Loucy (cell line): ENCODE measurements around the gene TRIM49B.
"Not testable (repeated sequence)": the region's sequence is repeated elsewhere in the genome, so short reads cannot be mapped to it uniquely, and the experiment has no call there.

Experiments
- H2AFZ ChIP-seq: fragments of 200-600 bp; sonication (generic); 2 replicates; pipeline ENCODE4 v1.6.0; 2016; ENCODE audit warnings: antibody characterized with exemption, mild to moderate bottlenecking, low read length, moderate library complexity
- H3F3A ChIP-seq: fragments of 200-600 bp; 2 replicates; pipeline ENCODE4 v1.6.0; 2016; ENCODE audit warnings: antibody characterized with exemption, low read depth, mild to moderate bottlenecking
- H3K27me3 ChIP-seq: fragments of 200-600 bp; sonication (generic); 2 replicates; pipeline ENCODE4 v1.6.1; 2014; ENCODE audit warnings: low read length, mild to moderate bottlenecking; ENCODE audit not compliant: insufficient read depth, poor library complexity, severe bottlenecking
- H3K36me3 ChIP-seq: fragments of 200-600 bp; sonication (generic); 2 replicates; pipeline ENCODE4 v1.6.1; 2016; ENCODE audit warnings: low read length; ENCODE audit not compliant: insufficient read depth
- H3K4me1 ChIP-seq: fragments of 200-600 bp; sonication (generic); 2 replicates; pipeline ENCODE4 v1.5.1; 2014; ENCODE audit warnings: low read length, mild to moderate bottlenecking; ENCODE audit not compliant: insufficient read depth, poor library complexity, severe bottlenecking
- H3K4me2 ChIP-seq: fragments of 200-600 bp; sonication (generic); 2 replicates; pipeline ENCODE4 v1.6.0; 2014; ENCODE audit warnings: antibody characterized with exemption, low read length, low read depth, mild to moderate bottlenecking; ENCODE audit not compliant: poor library complexity, severe bottlenecking
- H3K4me3 ChIP-seq: fragments of 200-600 bp; sonication (generic); 2 replicates; pipeline ENCODE4 v1.5.1; 2014; ENCODE audit warnings: low read length, mild to moderate bottlenecking, mixed read lengths; ENCODE audit not compliant: poor library complexity, severe bottlenecking
- H3K79me2 ChIP-seq: fragments of 200-600 bp; sonication (generic); 2 replicates; pipeline ENCODE4 v1.6.1; 2014; ENCODE audit warnings: low read length; ENCODE audit not compliant: insufficient read depth
- H3K9ac ChIP-seq: fragments of 200-600 bp; sonication (generic); 2 replicates; pipeline ENCODE4 v1.6.0; 2014; ENCODE audit warnings: mild to moderate bottlenecking, low read depth, low read length, moderate library complexity; ENCODE audit not compliant: poor library complexity, severe bottlenecking
- H3K9me2 ChIP-seq: fragments of 200-600 bp; sonication (generic); replicated peaks from 2 replicates; pipeline ENCODE4 v1.6.1; 2016; ENCODE audit warnings: low read depth, low read length, mixed read lengths
- H3K9me3 ChIP-seq: fragments of 200-600 bp; sonication (generic); 2 replicates; pipeline ENCODE4 v1.6.1; 2014; ENCODE audit warnings: mild to moderate bottlenecking, antibody characterized with exemption, low read length, low read depth; ENCODE audit not compliant: insufficient read depth
- H4K20me1 ChIP-seq: fragments of 200-600 bp; sonication (generic); 2 replicates; pipeline ENCODE4 v1.6.0; 2014; ENCODE audit warnings: antibody characterized with exemption, low read length, mild to moderate bottlenecking; ENCODE audit not compliant: insufficient read depth, poor library complexity, severe bottlenecking

Gene TRIM49B, protein sequence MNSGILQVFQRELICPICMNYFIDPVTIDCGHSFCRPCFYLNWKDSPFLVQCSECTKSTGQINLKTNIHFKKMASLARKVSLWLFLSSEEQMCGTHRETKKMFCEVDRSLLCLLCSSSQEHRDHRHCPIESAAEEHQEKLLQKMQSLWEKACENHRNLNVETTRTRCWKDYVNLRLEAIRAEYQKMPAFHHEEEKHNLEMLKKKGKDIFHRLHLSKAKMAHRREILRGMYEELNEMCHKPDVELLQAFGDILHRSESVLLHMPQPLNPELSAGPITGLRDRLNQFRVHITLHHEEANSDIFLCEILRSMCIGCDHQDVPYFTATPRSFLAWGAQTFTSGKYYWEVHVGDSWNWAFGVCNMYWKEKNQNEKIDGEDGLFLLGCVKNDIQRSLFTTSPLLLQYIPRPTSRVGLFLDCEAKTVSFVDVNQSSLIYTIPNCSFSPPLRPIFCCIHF

DNA sequence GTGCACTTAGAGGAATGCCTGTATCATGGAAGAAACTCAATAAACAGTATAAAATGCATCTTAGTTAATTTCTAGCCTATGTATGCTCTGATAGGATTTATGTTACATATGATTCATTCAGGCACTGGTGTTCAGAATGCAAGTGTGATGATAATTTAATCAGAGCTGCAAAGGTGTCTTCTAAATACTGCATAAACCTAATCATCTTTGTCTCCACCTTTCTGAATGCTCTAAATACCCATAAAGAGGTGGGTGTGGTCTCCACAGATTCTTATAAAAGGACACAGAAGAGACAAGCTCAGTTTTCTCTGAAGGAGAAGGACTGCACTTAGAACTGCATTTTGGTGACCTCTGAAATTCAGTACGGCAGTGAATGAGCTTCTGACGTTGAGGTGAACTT is at the start of gene TRIM49B:
Gene TRIM49B, plus strand, starts transcription at position 301 of the 400 bp plus-strand sequence. CDS start 2,777 bp downstream, outside the sequence.
- H3K27me3 ChIP-seq, H3K4me3 ChIP-seq, H3K79me2 ChIP-seq, H3K4me1 ChIP-seq, H3K9me2 ChIP-seq, H3K9me3 ChIP-seq, H3K4me2 ChIP-seq, H3K9ac ChIP-seq, H4K20me1 ChIP-seq, H3K36me3 ChIP-seq, H3F3A ChIP-seq, H2AFZ ChIP-seq: not testable (repeated sequence)

DNA sequence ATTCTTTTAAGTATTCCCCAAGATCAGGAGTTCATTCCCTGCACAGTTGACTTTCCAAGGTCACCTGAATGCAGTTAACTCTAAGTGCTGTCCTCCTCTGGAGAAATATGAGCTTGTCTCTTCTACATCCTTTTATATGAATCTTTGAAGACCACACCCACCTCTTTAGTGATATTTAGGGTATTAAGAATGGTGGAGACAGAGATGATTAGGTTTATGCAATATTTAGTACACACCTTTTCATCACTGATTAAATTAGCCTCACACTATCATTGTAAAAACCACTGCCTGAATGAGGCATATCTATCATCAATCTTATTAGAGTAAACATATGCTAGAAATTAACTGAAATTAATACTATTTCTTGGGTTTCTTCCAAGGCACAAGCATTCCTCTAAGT is 44.8 kb upstream of the TRIM49B start, which contains the start of gene TRIM51G:
Gene TRIM51G, minus strand, starts transcription at position 101 of the 400 bp plus-strand sequence. CDS start 2,190 bp downstream, outside the sequence.
- not testable (repeated sequence) for H3K36me3 ChIP-seq, H3K4me3 ChIP-seq, H3K9ac ChIP-seq, H2AFZ ChIP-seq, H3F3A ChIP-seq, H3K4me1 ChIP-seq, H3K27me3 ChIP-seq, H3K79me2 ChIP-seq, H3K9me2 ChIP-seq, H3K9me3 ChIP-seq, H4K20me1 ChIP-seq, H3K4me2 ChIP-seq

- not testable (repeated sequence) for H3F3A ChIP-seq, H3K79me2 ChIP-seq, H2AFZ ChIP-seq, H3K4me2 ChIP-seq, H3K36me3 ChIP-seq, H3K4me1 ChIP-seq, H4K20me1 ChIP-seq, H3K9me3 ChIP-seq, H3K9ac ChIP-seq, H3K9me2 ChIP-seq, H3K27me3 ChIP-seq, H3K4me3 ChIP-seq
Observed at GRCh38 chr11:49048229-49048628, 19.6 kb downstream of the TRIM49B start.

- H3K4me1 ChIP-seq, H3K9ac ChIP-seq: not testable (repeated sequence)
Observed at GRCh38 chr11:49049821-49050220, 21.2 kb downstream of the TRIM49B start.

GRCh38 chr11:49059012-49059411 is 30.4 kb downstream of the TRIM49B start, which contains the start of gene TRIM64C:
TSS of gene TRIM64C (minus strand) at chr11:49059112. CDS start at chr11:49059112, 0 bp downstream.
- H3K4me1 ChIP-seq, H4K20me1 ChIP-seq, H3K9me2 ChIP-seq, H3K4me2 ChIP-seq, H3K36me3 ChIP-seq, H3K4me3 ChIP-seq, H3F3A ChIP-seq, H3K9ac ChIP-seq, H3K27me3 ChIP-seq, H3K9me3 ChIP-seq, H2AFZ ChIP-seq, H3K79me2 ChIP-seq: not testable (repeated sequence)

More at GRCh38 chr11:49049821-49050220, 21.2 kb downstream of the TRIM49B start:
- not testable (repeated sequence) for H3K27me3 ChIP-seq, H3F3A ChIP-seq, H3K4me3 ChIP-seq, H3K79me2 ChIP-seq, H2AFZ ChIP-seq, H3K36me3 ChIP-seq, H3K9me2 ChIP-seq, H3K9me3 ChIP-seq, H4K20me1 ChIP-seq, H3K4me2 ChIP-seq

- not testable (repeated sequence) for H3K4me2 ChIP-seq, H3K27me3 ChIP-seq, H3K4me1 ChIP-seq, H2AFZ ChIP-seq, H3K4me3 ChIP-seq, H3K9me2 ChIP-seq, H3K79me2 ChIP-seq, H4K20me1 ChIP-seq, H3K9ac ChIP-seq, H3K9me3 ChIP-seq, H3F3A ChIP-seq, H3K36me3 ChIP-seq
Observed at GRCh38 chr11:49069897-49070296, 41.3 kb downstream of the TRIM49B start.
